ENCODE data around the gene A4GNT.

DNA sequence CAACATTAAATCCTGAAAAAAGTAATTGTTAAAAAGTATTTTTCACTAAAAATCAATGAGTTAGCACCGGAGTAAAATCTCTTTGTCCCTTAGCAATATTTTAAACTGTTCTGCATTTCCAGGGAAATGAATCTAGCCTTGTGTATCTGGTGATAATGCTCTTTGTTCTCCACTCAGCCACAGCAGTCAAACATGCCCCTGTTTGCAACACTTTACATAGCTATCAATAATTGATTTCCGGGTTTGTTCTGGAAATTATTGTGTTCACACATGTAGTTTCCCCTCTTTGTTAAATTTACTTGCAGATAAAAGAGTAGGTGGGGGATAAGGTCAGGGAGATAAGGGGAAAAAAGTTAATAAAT, 3.6 kb upstream of the A4GNT start:
- TF ChIP-seq, protein P1, sequence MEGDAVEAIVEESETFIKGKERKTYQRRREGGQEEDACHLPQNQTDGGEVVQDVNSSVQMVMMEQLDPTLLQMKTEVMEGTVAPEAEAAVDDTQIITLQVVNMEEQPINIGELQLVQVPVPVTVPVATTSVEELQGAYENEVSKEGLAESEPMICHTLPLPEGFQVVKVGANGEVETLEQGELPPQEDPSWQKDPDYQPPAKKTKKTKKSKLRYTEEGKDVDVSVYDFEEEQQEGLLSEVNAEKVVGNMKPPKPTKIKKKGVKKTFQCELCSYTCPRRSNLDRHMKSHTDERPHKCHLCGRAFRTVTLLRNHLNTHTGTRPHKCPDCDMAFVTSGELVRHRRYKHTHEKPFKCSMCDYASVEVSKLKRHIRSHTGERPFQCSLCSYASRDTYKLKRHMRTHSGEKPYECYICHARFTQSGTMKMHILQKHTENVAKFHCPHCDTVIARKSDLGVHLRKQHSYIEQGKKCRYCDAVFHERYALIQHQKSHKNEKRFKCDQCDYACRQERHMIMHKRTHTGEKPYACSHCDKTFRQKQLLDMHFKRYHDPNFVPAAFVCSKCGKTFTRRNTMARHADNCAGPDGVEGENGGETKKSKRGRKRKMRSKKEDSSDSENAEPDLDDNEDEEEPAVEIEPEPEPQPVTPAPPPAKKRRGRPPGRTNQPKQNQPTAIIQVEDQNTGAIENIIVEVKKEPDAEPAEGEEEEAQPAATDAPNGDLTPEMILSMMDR (IDR thresholded peaks at IDR 0.05) = no peak
- no peak for TF ChIP-seq POLR2A (IDR thresholded peaks at IDR 0.05)

Measured in uterus (tissue), 2 donors.